HEK293 (cell line): ENCODE results near the gene FOLH1.
"Not testable (repeated sequence)": the region's sequence is repeated elsewhere in the genome, so short reads cannot be mapped to it uniquely, and the experiment has no call there.

ENCODE experiments used
- CTCF ChIA-PET: fragments of 350-600 bp; formaldehyde crosslinking; extraction: SDS; loops from one replicate; lab custom pipeline; 2021; ENCODE audit warnings: antibody characterized with exemption; lab: Yijun Ruan, JAX
- POLR2A ChIA-PET: fragments of 300-600 bp; formaldehyde crosslinking; extraction: SDS; loops from one replicate; lab custom pipeline; 2020; ENCODE audit warnings: antibody characterized with exemption, inconsistent platforms; lab: Yijun Ruan, JAX
- H3K27ac ChIP-seq: fragments of 200-500 bp; sonication (Bioruptor generic); 2 replicates; pipeline ENCODE4 v1.5.1; 2014; ENCODE audit warnings: low read depth, low read length, control low read depth, inconsistent platforms; ENCODE audit errors: extremely low read depth
- H3K36me3 ChIP-seq, 2 experiments: fragments of 200-500 bp in 1 of 2; sonication (Bioruptor generic) in 1 of 2; 1 replicate in 1 of 2; 2 replicates in 1 of 2; pipeline ENCODE4 v1.5.1; 2014 to 2017; ENCODE audit warnings: inconsistent platforms in 2 of 2, low read length in 2 of 2; ENCODE audit not compliant: control insufficient read depth in 2 of 2, insufficient read depth in 1 of 2
- H3K4me1 ChIP-seq: fragments of 200-500 bp; sonication (Bioruptor generic); 2 replicates; pipeline ENCODE4 v1.5.1; 2014; ENCODE audit warnings: mild to moderate bottlenecking, low read length, inconsistent platforms; ENCODE audit not compliant: control insufficient read depth, insufficient read depth
- H3K4me3 ChIP-seq: 2 replicates; pipeline ENCODE4 v1.5.1; 2011; ENCODE audit warnings: low read depth, mild to moderate bottlenecking, control low read depth, low read length, moderate library complexity
- H3K9me3 ChIP-seq: fragments of 200-500 bp; sonication (Bioruptor generic); 2 replicates; pipeline ENCODE4 v1.5.1; 2014; ENCODE audit warnings: low read depth, low read length, inconsistent platforms; ENCODE audit not compliant: control insufficient read depth, insufficient read depth
- EGR2 ChIP-seq: fragments of 450-650 bp; formaldehyde crosslinking; IDR thresholded peaks from 2 replicates; pipeline ENCODE4 v1.5.1; 2016; ENCODE audit warnings: low read depth, missing biosample characterization, missing genetic modification characterization
- INSM2 ChIP-seq: fragments of 450-650 bp; formaldehyde crosslinking; IDR thresholded peaks from 2 replicates; pipeline ENCODE4 v1.5.1; 2016; ENCODE audit warnings: missing biosample characterization, missing genetic modification characterization
- RBAK ChIP-seq: fragments of 450-650 bp; formaldehyde crosslinking; IDR thresholded peaks from 2 replicates; pipeline ENCODE4 v1.5.1; 2016; ENCODE audit warnings: missing biosample characterization, missing genetic modification characterization
- ZNF114 ChIP-seq: fragments of 450-650 bp; formaldehyde crosslinking; IDR thresholded peaks from 2 replicates; pipeline ENCODE4 v1.5.0; 2017; ENCODE audit warnings: missing biosample characterization, missing genetic modification characterization
- ZNF157 ChIP-seq: fragments of 450-650 bp; formaldehyde crosslinking; IDR thresholded peaks from 2 replicates; pipeline ENCODE4 v1.5.1; 2016; ENCODE audit warnings: missing biosample characterization, missing genetic modification characterization
- ZNF16 ChIP-seq: fragments of 450-650 bp; formaldehyde crosslinking; IDR thresholded peaks from 2 replicates; pipeline ENCODE4 v1.5.1; 2016; ENCODE audit warnings: low read depth, missing biosample characterization, missing genetic modification characterization
- ZNF266 ChIP-seq: fragments of 450-650 bp; formaldehyde crosslinking; IDR thresholded peaks from 2 replicates; pipeline ENCODE4 v1.5.1; 2016; ENCODE audit warnings: missing biosample characterization, missing genetic modification characterization, low read depth
- ZNF350 ChIP-seq: fragments of 450-650 bp; formaldehyde crosslinking; IDR thresholded peaks from 2 replicates; pipeline ENCODE4 v1.5.0; 2017; ENCODE audit warnings: missing biosample characterization, mild to moderate bottlenecking, missing genetic modification characterization
- ZNF416 ChIP-seq: fragments of 450-650 bp; formaldehyde crosslinking; IDR thresholded peaks from 2 replicates; pipeline ENCODE4 v1.5.1; 2016; ENCODE audit warnings: missing biosample characterization, missing genetic modification characterization
- ZNF548 ChIP-seq: fragments of 450-650 bp; formaldehyde crosslinking; IDR thresholded peaks from 2 replicates; pipeline ENCODE4 v1.5.1; 2016; ENCODE audit warnings: missing biosample characterization, missing genetic modification characterization
- ZNF600 ChIP-seq: fragments of 450-650 bp; formaldehyde crosslinking; IDR thresholded peaks from 2 replicates; pipeline ENCODE4 v1.5.1; 2016; ENCODE audit warnings: missing biosample characterization, missing genetic modification characterization
- ZNF654 ChIP-seq: fragments of 450-650 bp; formaldehyde crosslinking; IDR thresholded peaks from 2 replicates; pipeline ENCODE4 v1.5.1; 2016; ENCODE audit warnings: low read depth, missing biosample characterization, missing genetic modification characterization
- ZNF768 ChIP-seq: fragments of 450-650 bp; formaldehyde crosslinking; IDR thresholded peaks from 2 replicates; pipeline ENCODE4 v1.5.1; 2018; ENCODE audit warnings: missing biosample characterization, mild to moderate bottlenecking, missing genetic modification characterization
- TF ChIP-seq, protein P1 (sequence below): fragments of 450-650 bp; formaldehyde crosslinking; IDR thresholded peaks from 2 replicates; pipeline ENCODE4 v1.5.1; 2016; ENCODE audit warnings: missing biosample characterization, missing genetic modification characterization

The FOLH1 gene

GRCh38 chr11:49230534-49230933, 22.1 kb upstream of the FOLH1 start:
- H3K4me1 ChIP-seq, H3K36me3 ChIP-seq, POLR2A ChIA-PET, H3K4me3 ChIP-seq, CTCF ChIA-PET, H3K9me3 ChIP-seq, H3K27ac ChIP-seq: not testable (repeated sequence)

- H3K27ac ChIP-seq, POLR2A ChIA-PET, H3K9me3 ChIP-seq, H3K4me1 ChIP-seq, H3K4me3 ChIP-seq, CTCF ChIA-PET, H3K36me3 ChIP-seq: not testable (repeated sequence)
These were observed 21.6 kb upstream of the FOLH1 start for GRCh38 chr11:49230001-49230400.

DNA sequence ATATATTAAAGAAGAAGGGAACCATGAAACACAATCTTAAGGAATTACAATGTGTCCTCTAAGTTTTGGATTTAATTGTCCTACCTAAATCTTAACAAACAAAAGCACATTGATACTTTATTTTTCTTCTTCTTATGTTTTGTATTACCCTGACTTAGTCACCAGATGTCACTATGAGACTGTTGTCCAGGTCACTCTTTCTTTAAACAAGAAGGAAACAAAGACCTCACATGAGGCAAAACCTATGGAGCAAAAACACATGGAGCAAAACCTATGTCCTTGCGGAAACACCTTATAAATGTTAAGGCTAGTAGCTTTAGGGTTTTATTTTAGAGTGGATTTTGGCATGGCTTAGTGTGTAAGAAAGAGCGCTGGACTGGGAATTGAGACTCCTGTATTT, 20.7 kb upstream of the FOLH1 start:
- H3K9me3 ChIP-seq, H3K4me1 ChIP-seq, H3K27ac ChIP-seq, POLR2A ChIA-PET, H3K36me3 ChIP-seq, H3K4me3 ChIP-seq: not testable (repeated sequence)
- CTCF ChIA-PET = interaction anchor here (0.6 kb wide), 1 partner anchor 97 kb away, joined by 3 read pairs; no protein-coding TSS in a partner anchor
- peak; percentile 33 for TF ChIP-seq ZNF654 (tag by site-specific recombination)

DNA sequence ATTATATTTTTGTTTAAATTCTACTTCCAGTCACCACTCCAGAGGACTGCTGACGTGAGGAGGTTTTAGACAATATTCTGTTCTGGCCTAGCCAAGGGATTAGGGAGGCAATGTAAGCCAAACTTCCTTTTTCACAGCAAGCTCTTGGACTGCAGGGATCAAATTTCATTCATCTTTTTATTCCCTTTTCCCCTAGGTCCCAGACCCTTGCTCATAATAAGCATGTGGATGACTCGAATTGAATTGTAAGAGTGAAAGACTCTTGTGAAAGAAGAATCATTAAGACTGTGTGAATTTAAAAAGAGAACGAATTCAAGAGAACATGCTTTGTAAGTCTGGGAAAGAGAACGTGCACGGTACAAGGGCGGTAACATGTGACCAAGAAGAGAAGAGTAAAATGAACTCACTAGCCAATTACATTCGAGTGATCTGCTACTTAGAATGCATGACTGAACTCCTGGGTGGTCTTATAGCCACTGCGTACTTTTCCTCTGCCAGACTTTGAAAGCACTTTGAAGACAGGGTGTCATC, 16.9 kb upstream of the FOLH1 start:
- CTCF ChIA-PET, H3K9me3 ChIP-seq, POLR2A ChIA-PET, H3K36me3 ChIP-seq, H3K4me3 ChIP-seq, H3K27ac ChIP-seq, H3K4me1 ChIP-seq: not testable (repeated sequence)

- Histone ChIP-seq H3K36me3 (no peaks in the 10 kb centered on the region), H3K4me1 (no peaks in the 10 kb centered on the region), H3K27ac (no peak overlapping the region), H3K9me3 (no peaks in the 10 kb centered on the region), H3K4me3 (no peak overlapping the region)
- POLR2A ChIA-PET = no interaction called here
- TF ChIP-seq EGR2 (no peak), ZNF768 (tag by site-specific recombination) (no peak), ZNF114 (no peak), ZNF600 (tag by site-specific recombination) (no peak), ZNF157 (tag by site-specific recombination) (no peak), RBAK (tag by site-specific recombination) (no peak), ZNF350 (tag by site-specific recombination) (no peak), ZNF16 (tag by site-specific recombination) (no peak), INSM2 (tag by site-specific recombination) (no peak)
- CTCF ChIA-PET = interaction anchor here (0.7 kb wide), 1 partner anchor 1047 kb away, joined by 4 read pairs; no protein-coding TSS in a partner anchor
These were observed 12.7 kb upstream of the FOLH1 start for GRCh38 chr11:49221112-49221511.

DNA sequence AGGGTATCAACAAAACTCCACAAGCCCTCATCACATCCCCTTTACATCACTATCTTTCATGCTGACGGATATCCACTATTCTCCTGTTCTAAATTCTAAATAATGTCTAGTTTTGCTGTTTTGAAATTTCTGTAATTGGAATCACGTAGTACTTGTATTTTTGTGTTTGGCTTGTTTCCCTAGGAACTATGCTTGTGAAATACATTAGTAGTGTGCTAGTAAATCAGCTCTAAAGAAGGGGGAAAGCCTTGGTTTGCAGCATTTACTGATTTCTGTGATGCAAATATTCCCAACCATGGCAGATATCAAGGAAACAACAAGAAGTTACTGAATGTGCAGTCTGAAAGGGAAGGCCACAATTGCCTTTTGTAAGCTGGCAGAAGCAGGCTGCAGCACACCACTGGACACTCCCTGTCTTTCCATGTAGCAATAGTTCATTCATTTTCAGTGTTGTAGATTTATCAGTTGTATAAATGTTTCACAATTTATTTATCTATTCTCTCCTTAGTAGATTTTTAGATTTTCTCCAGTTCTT, 4.7 kb upstream of the FOLH1 start:
- Histone ChIP-seq H3K9me3 (no peaks in the 10 kb centered on the region), H3K27ac (no peak overlapping the region), H3K36me3 (no peaks in the 10 kb centered on the region), H3K4me1 (no peaks in the 10 kb centered on the region), H3K4me3 (no peak overlapping the region)
- ChIA-PET CTCF (no interaction called here), POLR2A (no interaction called here)
- TF ChIP-seq ZNF266 (tag by site-specific recombination) = no peak
- no peak for TF ChIP-seq ZNF548 (tag by site-specific recombination)
- TF ChIP-seq ZNF416 (tag by site-specific recombination) = no peak
- TF ChIP-seq, protein P1, sequence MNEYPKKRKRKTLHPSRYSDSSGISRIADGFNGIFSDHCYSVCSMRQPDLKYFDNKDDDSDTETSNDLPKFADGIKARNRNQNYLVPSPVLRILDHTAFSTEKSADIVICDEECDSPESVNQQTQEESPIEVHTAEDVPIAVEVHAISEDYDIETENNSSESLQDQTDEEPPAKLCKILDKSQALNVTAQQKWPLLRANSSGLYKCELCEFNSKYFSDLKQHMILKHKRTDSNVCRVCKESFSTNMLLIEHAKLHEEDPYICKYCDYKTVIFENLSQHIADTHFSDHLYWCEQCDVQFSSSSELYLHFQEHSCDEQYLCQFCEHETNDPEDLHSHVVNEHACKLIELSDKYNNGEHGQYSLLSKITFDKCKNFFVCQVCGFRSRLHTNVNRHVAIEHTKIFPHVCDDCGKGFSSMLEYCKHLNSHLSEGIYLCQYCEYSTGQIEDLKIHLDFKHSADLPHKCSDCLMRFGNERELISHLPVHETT = no peak

GRCh38 chr11:49206999-49207398, 1.4 kb downstream of the FOLH1 start:
- H3K36me3 ChIP-seq, POLR2A ChIA-PET, H3K27ac ChIP-seq, CTCF ChIA-PET, H3K4me3 ChIP-seq, H3K4me1 ChIP-seq, H3K9me3 ChIP-seq: not testable (repeated sequence)
